SU-DHL-6 (cell line): Measurements from ENCODE around the gene MARCHF7.

Source experiments
- H2AFZ ChIP-seq: fragments of 200-600 bp; sonication (generic); 2 replicates; pipeline ENCODE4 v1.6.1; 2014; ENCODE audit warnings: low read depth, mild to moderate bottlenecking, moderate library complexity, mixed read lengths, antibody characterized with exemption, low read length; ENCODE audit not compliant: severe bottlenecking
- H3F3A ChIP-seq: fragments of 200-600 bp; shearing (Covaris generic); 2 replicates; pipeline ENCODE4 v1.6.0; 2016; ENCODE audit warnings: antibody characterized with exemption, mild to moderate bottlenecking; ENCODE audit not compliant: insufficient read depth
- H3K27ac ChIP-seq: fragments of 200-600 bp; sonication (generic); 2 replicates; pipeline ENCODE4 v1.5.1; 2016; ENCODE audit warnings: low read depth, mild to moderate bottlenecking, low read length, moderate library complexity, mixed read lengths
- H3K27me3 ChIP-seq: fragments of 200-600 bp; sonication (generic), shearing (Covaris generic); 2 replicates; pipeline ENCODE4 v1.6.0; 2014; ENCODE audit warnings: mild to moderate bottlenecking, low read length
- H3K36me3 ChIP-seq: fragments of 200-600 bp; sonication (generic); 2 replicates; pipeline ENCODE4 v1.6.1; 2014; ENCODE audit warnings: mild to moderate bottlenecking, low read length, mixed read lengths
- H3K4me2 ChIP-seq: fragments of 300-600, 200-600 bp; shearing (Covaris generic), sonication (generic); 2 replicates; pipeline ENCODE4 v1.6.0; 2014; ENCODE audit warnings: low read length, low read depth, mild to moderate bottlenecking; ENCODE audit not compliant: poor library complexity, severe bottlenecking
- H3K4me3 ChIP-seq: fragments of 200-600 bp; sonication (generic); 2 replicates; pipeline ENCODE4 v1.5.1; 2014; ENCODE audit warnings: antibody characterized with exemption, low read length, mild to moderate bottlenecking, mixed read lengths; ENCODE audit not compliant: insufficient read depth, poor library complexity, severe bottlenecking
- H3K79me2 ChIP-seq: fragments of 200-600 bp; sonication (generic); 2 replicates; pipeline ENCODE4 v1.6.1; 2014; ENCODE audit warnings: mild to moderate bottlenecking, low read length, moderate library complexity; ENCODE audit not compliant: insufficient read depth
- H3K9ac ChIP-seq: fragments of 200-600 bp; sonication (generic); 2 replicates; pipeline ENCODE4 v1.7.0; 2014; ENCODE audit warnings: mild to moderate bottlenecking, low read length
- H3K9me2 ChIP-seq: fragments of 200-600 bp; sonication (generic); replicated peaks from 2 replicates; pipeline ENCODE4 v1.6.1; 2014; ENCODE audit warnings: low read length; ENCODE audit not compliant: insufficient read depth
- H3K9me3 ChIP-seq: fragments of 200-600 bp; sonication (generic); 2 replicates; pipeline ENCODE4 v1.6.1; 2014; ENCODE audit warnings: low read length, mixed read lengths; ENCODE audit not compliant: insufficient read depth
- H4K20me1 ChIP-seq: fragments of 200-600 bp; sonication (generic); 2 replicates; pipeline ENCODE4 v1.6.1; 2014; ENCODE audit warnings: low read depth, mild to moderate bottlenecking, antibody characterized with exemption, low read length, moderate library complexity, mixed read lengths
- EZH2phosphoT487 ChIP-seq: fragments of 200-600 bp; sonication (generic), shearing (Covaris generic); conservative IDR thresholded peaks from 2 replicates; pipeline ENCODE4 v1.6.1; 2018; ENCODE audit warnings: mild to moderate bottlenecking, antibody characterized with exemption, low read length, moderate library complexity, mixed read lengths
- TF ChIP-seq, protein P1 (sequence below): fragments of 200-600 bp; sonication (generic); IDR thresholded peaks from one replicate; pipeline ENCODE4 v1.5.1; 2017; ENCODE audit warnings: antibody characterized with exemption, mild to moderate bottlenecking, low read length, moderate library complexity; ENCODE audit not compliant: insufficient read depth, poor library complexity, severe bottlenecking

The MARCHF7 gene

DNA sequence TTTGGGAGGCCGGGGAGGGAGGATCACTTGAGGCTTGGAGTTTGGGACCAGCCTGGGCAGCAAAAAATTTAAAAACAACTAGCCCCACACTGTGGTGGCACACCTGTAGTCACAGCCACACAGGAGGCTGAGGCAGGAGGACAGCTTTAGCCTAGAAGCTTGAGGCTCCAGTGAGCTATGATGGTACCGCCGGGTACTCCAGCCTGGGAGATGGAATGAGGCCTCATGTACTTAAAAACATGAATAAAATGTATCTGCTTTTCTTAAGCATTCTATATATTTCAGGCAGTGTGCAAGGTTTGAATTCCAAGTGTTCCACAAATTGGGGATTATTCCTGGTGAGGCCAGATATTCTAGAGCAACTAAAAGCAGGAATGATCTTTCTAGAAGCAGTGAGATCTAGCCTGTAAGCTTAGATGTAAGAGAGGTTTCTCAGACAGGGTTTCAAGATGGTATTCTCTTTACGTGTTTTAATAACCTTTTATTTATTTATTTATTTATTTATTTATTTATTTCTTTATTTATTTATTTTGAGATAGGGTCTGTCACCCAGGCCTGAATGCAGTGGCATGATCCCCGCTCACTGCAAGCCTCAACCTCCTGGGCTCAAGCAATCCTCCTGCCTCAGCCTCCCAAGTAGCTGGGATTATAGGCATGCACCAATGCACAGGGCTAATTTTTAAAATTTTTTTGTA is 4.1 kb upstream of the MARCHF7 start:
- Histone ChIP-seq H3K79me2 (peaks cover 8% of the 10 kb centered on the region), H2AFZ (no peak overlapping the region), H3K4me2 (no peak overlapping the region)

DNA sequence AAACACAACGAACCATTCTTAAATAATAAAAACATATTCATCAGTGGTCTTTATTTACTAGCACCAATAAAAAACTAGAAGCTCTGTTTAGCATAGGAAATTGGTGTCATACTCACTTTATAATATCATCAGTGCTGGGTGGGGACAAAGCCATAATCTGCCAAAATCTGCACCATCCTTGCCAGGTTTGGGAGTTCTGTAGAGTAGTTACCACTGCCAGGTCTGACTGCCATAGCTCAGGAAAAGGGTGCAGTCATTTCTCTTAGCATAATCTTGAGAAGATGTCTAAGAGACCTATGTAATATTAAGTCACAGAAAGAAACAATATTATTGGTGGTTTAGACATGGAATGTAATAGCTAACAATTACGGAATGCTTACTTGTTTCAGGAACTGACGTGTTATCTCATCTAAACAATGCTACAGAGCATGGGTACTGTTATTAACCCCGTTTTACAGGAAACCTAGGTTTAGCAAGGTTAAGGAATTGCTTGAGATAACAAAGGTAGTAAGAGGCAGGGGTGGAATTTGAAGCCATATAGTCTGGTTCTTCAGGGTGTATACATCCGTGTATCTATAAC is 1.6 kb upstream of the MARCHF7 start:
- Histone ChIP-seq H3K4me2 (peak overlapping the region; percentile 90), H4K20me1 (peaks cover 26% of the 10 kb centered on the region), H3K79me2 (peaks cover 33% of the 10 kb centered on the region), H3F3A (peaks cover 13% of the 10 kb centered on the region), H3K9ac (no peak overlapping the region), H3K27ac (no peak overlapping the region; the same call in 1 of the 2 replicates), H3K4me3 (no peak overlapping the region), H3K9me2 (no peaks in the 10 kb centered on the region), H3K36me3 (peaks cover 4% of the 10 kb centered on the region), H3K27me3 (no peaks in the 10 kb centered on the region), H2AFZ (no peak overlapping the region), H3K9me3 (no peaks in the 10 kb centered on the region)
- no peak for TF ChIP-seq EZH2phosphoT487
- TF ChIP-seq, protein P1, sequence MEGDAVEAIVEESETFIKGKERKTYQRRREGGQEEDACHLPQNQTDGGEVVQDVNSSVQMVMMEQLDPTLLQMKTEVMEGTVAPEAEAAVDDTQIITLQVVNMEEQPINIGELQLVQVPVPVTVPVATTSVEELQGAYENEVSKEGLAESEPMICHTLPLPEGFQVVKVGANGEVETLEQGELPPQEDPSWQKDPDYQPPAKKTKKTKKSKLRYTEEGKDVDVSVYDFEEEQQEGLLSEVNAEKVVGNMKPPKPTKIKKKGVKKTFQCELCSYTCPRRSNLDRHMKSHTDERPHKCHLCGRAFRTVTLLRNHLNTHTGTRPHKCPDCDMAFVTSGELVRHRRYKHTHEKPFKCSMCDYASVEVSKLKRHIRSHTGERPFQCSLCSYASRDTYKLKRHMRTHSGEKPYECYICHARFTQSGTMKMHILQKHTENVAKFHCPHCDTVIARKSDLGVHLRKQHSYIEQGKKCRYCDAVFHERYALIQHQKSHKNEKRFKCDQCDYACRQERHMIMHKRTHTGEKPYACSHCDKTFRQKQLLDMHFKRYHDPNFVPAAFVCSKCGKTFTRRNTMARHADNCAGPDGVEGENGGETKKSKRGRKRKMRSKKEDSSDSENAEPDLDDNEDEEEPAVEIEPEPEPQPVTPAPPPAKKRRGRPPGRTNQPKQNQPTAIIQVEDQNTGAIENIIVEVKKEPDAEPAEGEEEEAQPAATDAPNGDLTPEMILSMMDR, result no peak

More for the DNA sequence above, 4.1 kb upstream of the MARCHF7 start:
- Histone ChIP-seq H3K9me2 (no peaks in the 10 kb centered on the region), H3K36me3 (no peaks in the 10 kb centered on the region), H3K27ac (no peak overlapping the region), H3K4me3 (no peak overlapping the region), H4K20me1 (peaks cover under 1% of the 10 kb centered on the region; the same call in 1 of the 2 replicates), H3K9ac (no peak overlapping the region), H3F3A (peaks cover 13% of the 10 kb centered on the region), H3K27me3 (no peaks in the 10 kb centered on the region), H3K9me3 (no peaks in the 10 kb centered on the region)
- no peak for TF ChIP-seq EZH2phosphoT487
- TF ChIP-seq, protein P1, result no peak

DNA sequence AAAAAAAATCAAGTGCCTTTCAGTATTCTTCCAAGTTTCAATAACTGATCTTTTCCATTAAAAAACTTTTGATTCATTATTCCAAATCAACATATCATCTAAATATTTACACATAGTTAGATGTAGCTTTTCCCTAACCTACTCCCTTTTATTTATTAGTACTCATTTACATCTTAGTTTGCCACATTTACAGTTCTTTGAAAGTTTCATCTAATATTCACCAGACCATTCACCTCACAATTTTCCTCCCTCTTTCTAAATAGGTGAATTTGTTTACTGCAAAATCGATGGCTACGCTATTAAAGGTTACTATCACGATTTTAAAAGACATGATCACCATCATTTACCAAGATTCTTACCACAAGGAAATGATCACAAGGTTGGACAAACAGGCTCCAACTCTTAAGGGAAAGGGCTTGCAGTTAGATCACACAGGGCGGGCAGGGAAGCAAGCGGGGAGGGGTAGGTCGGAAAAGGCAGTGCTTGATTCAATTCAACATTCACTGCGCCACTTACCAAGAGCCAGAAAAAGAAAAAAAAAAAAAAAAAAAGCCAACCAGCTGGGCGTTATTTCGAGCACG is 654 bp upstream of the MARCHF7 start:
- no peaks in the 10 kb centered on the region for H3K9me3 ChIP-seq
- no peaks in the 10 kb centered on the region for H3K9me2 ChIP-seq
- peak overlapping the region; percentile 99 for H3K9ac ChIP-seq
- peak overlapping the region; percentile 90 for H3K4me2 ChIP-seq
- peak overlapping the region; percentile 95 for H2AFZ ChIP-seq
- peaks cover 43% of the 10 kb centered on the region for H3K79me2 ChIP-seq
- H4K20me1 ChIP-seq, result peaks cover 32% of the 10 kb centered on the region
- peak overlapping the region; percentile 96 for H3K4me3 ChIP-seq
- TF ChIP-seq, protein P1, result no peak
- no peak for TF ChIP-seq EZH2phosphoT487
- peaks cover 13% of the 10 kb centered on the region for H3F3A ChIP-seq
- H3K36me3 ChIP-seq, result peaks cover 11% of the 10 kb centered on the region
- H3K27ac ChIP-seq, result peak overlapping the region; percentile 94
- H3K27me3 ChIP-seq, result no peaks in the 10 kb centered on the region
